Activated CD4-positive, alpha-beta T cell treated with anti-CD3 and anti-CD28 coated beads, Interleukin-2, amount 10 ng/mL, durations not matched to agents 7 days and 5 days (primary cell): ENCODE measurements around the gene SPDYE1. TPM values are rescaled to one million over a fixed set of nuclear protein-coding genes. Genes with fewer than 3 reads are reported as not detected.
"Not testable (repeated sequence)": the region's sequence is repeated elsewhere in the genome, so short reads cannot be mapped to it uniquely, and the experiment has no call there.

Experiments used
- CTCF ChIA-PET: fragments of 350-600 bp; sonication (Branson Sonifier 250); formaldehyde crosslinking; loops from one replicate; lab custom pipeline; 2021; ENCODE audit warnings: antibody characterized with exemption; lab: Charles Lee
- POLR2A ChIA-PET: fragments of 350-600 bp; sonication (Branson Sonifier 250); formaldehyde crosslinking; loops from one replicate; lab custom pipeline; 2021; ENCODE audit warnings: antibody characterized with exemption; lab: Charles Lee
- DNase-seq: peaks from one replicate; pipeline ENCODE4 v3.0.0-alpha.2; 2020
- H3K27ac Mint-ChIP-seq: one replicate; pipeline ENCODE4 v1.8.0; 2021; ENCODE audit warnings: mild to moderate bottlenecking, moderate library complexity, mixed read lengths
- H3K27me3 Mint-ChIP-seq: one replicate; pipeline ENCODE4 v1.8.0; 2021; ENCODE audit warnings: mixed read lengths
- H3K36me3 Mint-ChIP-seq: one replicate; pipeline ENCODE4 v1.8.0; 2021; ENCODE audit warnings: low read depth, mixed read lengths
- H3K4me1 Mint-ChIP-seq: one replicate; pipeline ENCODE4 v1.8.0; 2021; ENCODE audit warnings: mixed read lengths
- H3K4me3 Mint-ChIP-seq: one replicate; pipeline ENCODE4 v1.8.0; 2021; ENCODE audit warnings: mild to moderate bottlenecking, moderate library complexity, mixed read lengths
- H3K9me3 Mint-ChIP-seq: one replicate; pipeline ENCODE4 v1.8.0; 2021; ENCODE audit warnings: mixed read lengths
- total RNA-seq, 2 experiments: library from RNA; stranded (reverse); gene quantifications; one replicate each; pipeline ENCODE4 v1.2.3, GENCODE V29; 2021

The SPDYE1 gene
- total RNA-seq, 2 experiments from 2014 or later: not detected

DNA sequence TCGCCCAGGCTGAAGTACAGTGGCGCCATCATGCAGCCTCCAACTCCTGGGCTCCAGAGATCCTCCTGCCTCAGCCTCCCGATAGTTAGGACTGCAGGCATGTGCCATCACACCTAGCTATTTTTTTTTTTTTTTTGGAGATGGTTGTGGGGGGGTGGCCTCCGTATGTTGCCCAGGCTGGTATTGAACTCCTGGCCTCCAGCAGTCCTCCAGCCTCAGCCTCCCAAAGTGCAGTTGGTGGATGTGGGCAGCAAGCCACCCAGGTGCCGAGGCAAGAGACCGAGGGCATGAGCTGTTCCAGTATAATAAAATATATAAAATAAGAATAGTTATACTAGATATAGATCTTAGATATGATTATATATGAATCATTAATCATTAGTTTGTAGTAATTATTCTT, 22.1 kb downstream of the SPDYE1 start:
- ChIA-PET POLR2A (interaction anchor here (0.6 to 1.0 kb wide), 3 partner anchors 24 to 434 kb away, joined by 3 read pairs; partner anchors contain the start of gene DBNL), CTCF (interaction anchor here (0.6 to 1.2 kb wide), 6 partner anchors 15 to 545 kb away, joined by 3 to 5 read pairs (median 3); no protein-coding TSS in a partner anchor)
- H3K27me3 Mint-ChIP-seq, H3K36me3 Mint-ChIP-seq, DNase-seq, H3K27ac Mint-ChIP-seq, H3K9me3 Mint-ChIP-seq, H3K4me3 Mint-ChIP-seq: not testable (repeated sequence)
- H3K4me1 Mint-ChIP-seq: peaks cover 20% of the 10 kb centered on the region

DNA sequence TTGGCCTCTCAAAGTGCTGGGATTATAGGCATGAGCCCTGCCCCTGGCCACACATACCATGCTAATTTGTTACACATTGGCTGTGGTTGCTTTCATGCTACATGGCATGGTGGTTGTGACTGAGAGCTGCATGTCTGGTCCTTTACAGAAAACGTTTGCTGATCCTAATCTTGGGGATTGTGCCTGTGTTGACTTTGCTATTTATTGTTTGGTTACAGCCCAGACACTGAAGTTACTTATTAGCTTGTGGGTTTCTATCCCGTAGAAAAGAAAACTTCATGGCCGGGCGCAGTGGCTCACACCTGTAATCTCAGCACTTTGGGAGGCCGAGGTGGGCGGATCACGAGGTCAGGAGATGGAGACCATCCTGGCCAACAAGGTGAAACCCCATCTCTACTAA, 24.4 kb downstream of the SPDYE1 start:
- H3K27me3 Mint-ChIP-seq, H3K9me3 Mint-ChIP-seq, DNase-seq, H3K36me3 Mint-ChIP-seq, H3K27ac Mint-ChIP-seq, CTCF ChIA-PET, H3K4me3 Mint-ChIP-seq, POLR2A ChIA-PET: not testable (repeated sequence)
- H3K4me1 Mint-ChIP-seq: peaks cover 18% of the 10 kb centered on the region

DNA sequence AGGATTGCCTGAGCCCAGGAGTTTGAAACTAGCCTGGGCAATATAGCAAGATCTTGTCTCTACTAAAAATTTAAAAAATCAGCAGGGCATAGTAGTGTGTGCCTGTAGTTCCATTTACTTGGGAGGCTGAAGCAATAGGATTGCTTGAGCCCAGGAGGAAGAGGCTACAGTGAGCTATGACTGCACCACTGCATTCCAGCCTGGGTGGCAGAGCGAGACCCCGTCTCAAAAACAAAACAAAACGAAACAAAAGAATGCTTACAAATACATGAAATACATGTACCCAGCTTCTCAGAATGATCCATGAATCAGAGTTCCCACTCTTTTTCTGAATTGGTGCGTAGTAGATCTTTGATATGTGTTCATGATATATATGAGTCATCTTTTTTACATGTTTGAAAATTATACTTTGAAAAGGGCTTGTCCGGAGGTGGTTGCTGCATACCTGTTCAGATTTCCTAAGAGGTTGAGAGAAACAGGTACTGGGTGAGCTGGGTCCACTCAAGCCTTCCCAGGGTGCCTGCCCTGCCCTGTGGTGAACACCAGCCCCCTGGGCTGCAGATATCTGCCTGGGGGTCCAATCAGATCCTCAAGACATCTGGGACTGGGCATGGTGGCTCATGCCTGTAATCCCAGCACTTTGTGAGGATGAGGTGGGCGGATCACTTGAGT, 25.2 kb downstream of the SPDYE1 start:
- DNase-seq, POLR2A ChIA-PET, H3K9me3 Mint-ChIP-seq, H3K27me3 Mint-ChIP-seq, H3K4me3 Mint-ChIP-seq, H3K36me3 Mint-ChIP-seq, H3K27ac Mint-ChIP-seq, CTCF ChIA-PET: not testable (repeated sequence)
- H3K4me1 Mint-ChIP-seq: peaks cover 16% of the 10 kb centered on the region

DNA sequence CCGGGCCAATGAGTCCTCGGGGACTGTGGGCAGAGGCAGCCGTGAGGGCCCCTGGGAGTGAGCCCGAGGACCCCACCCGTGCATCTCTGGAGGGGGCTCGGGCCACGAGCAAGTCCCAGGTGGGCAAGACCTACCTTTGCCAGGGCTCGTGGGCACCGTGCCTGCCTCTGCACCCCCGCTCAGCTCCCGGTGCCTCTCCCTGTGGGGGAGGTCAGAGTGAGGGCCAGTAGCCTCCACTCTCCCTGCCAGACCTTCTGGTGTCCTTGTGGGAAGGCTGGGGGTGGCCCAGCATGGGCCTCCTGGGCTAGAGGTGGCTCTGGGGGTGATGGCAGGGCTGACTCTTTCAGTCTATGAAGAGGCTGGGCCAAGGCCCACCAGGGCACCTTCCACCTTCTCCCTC, 31.7 kb downstream of the SPDYE1 start:
- H3K9me3 Mint-ChIP-seq, CTCF ChIA-PET, H3K4me3 Mint-ChIP-seq, H3K36me3 Mint-ChIP-seq, H3K27me3 Mint-ChIP-seq, DNase-seq, H3K4me1 Mint-ChIP-seq, H3K27ac Mint-ChIP-seq, POLR2A ChIA-PET: not testable (repeated sequence)

DNA sequence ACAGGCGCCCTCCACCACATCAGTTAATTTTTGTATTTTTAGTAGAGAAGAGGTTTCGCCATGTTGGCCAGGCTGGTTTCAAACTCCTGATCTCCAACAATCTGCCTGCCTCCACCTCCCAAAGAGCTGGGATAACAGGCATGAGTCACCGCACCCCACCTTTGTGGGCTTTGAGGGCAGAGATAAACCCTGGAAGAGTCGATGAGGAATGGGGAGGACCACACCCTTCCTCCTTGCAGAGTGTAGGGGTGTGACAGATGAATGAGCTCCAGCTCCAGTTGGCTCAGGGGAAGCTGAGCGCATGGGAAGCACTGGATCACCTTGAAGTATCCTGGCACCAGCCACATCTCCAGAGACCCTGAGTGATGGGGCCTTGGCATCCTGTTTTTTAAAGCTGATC, 32.3 kb downstream of the SPDYE1 start:
- POLR2A ChIA-PET, H3K4me1 Mint-ChIP-seq, H3K27me3 Mint-ChIP-seq, H3K36me3 Mint-ChIP-seq, H3K27ac Mint-ChIP-seq, DNase-seq, H3K4me3 Mint-ChIP-seq, CTCF ChIA-PET, H3K9me3 Mint-ChIP-seq: not testable (repeated sequence)

DNA sequence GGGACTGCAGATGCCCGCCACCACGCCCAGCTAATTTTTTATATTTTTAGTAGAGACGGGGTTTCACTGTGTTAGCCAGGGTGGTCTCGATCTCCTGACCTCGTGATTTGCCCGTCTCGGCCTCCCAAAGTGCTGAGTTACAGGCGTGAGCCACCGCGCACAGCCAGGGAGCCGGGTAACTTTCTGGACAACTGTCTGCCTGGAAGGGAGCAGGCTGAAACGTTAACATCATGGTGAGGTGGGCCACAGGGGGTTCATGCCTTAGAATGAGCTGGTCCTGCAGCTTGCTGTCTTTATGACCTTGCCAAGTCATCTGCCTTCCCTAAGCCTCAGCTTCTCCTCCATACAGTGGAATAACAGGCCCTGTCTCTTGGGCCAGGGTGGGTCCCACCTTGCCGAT, 33.6 kb downstream of the SPDYE1 start:
- H3K4me1 Mint-ChIP-seq, DNase-seq, H3K4me3 Mint-ChIP-seq, H3K9me3 Mint-ChIP-seq, H3K36me3 Mint-ChIP-seq, POLR2A ChIA-PET, CTCF ChIA-PET, H3K27me3 Mint-ChIP-seq, H3K27ac Mint-ChIP-seq: not testable (repeated sequence)

DNA sequence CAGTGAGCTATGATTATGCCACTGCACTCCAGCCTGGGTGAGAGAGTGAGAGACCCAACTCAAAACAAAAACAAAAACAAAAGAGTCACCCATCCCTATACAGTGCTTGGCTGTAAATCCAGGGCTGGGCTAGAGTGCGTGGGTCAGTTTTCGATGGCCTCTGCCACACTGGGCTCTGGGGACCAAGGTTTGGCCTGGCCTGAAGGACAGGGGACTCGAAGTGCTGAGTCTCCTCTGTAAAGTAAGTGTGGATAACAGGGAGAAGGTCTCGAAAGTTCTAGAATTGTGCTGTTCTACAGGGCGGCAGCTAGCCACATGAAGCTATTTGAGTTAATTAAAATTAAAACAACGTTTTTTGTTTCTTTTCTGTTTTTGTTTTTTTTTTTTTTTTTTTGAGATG, 34.3 kb downstream of the SPDYE1 start:
- H3K4me3 Mint-ChIP-seq, H3K9me3 Mint-ChIP-seq, H3K27me3 Mint-ChIP-seq, POLR2A ChIA-PET, H3K4me1 Mint-ChIP-seq, DNase-seq, CTCF ChIA-PET, H3K27ac Mint-ChIP-seq, H3K36me3 Mint-ChIP-seq: not testable (repeated sequence)

DNA sequence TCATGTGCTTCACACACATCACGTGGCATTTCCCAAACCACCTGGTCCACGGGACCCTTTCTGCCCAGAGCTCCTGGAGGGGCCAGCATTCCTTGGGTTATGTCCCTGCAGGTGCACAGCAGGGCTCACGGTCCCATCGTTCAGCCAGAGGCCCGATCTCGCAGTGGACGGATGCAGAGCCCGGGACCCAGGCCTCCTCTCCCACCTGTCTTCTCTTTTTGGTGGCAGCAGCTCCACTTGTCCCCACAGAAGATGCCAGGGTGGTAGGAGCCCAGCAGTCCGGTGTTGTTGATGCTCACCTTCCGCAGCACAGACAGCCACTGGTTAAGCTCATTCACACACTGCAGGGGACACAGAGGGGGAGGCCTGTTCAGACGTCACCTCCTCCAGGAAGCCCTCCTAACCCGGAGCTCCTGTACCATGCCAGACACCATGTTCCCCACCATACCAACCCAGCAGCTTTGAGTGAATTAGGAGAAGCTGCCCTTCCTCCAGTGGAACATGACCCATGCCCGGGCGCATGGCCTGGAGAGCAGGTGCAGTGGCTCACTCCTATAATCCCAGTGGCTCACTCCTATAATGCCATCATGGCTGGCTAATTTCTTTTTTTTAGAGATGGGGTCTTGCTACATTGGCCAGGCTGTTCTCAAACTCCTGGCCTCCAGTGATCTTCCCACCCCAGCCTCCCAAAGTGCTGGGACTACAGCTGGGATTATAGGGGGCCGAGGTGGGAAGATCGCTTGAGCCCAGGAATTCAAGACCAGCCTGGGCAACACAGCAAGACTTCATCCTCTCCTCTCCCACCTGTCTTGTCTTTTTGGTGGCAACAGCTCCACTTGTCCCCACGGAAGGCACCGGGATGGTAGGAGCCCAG, 36.5 kb downstream of the SPDYE1 start:
- H3K36me3 Mint-ChIP-seq, H3K27me3 Mint-ChIP-seq, H3K4me3 Mint-ChIP-seq, H3K9me3 Mint-ChIP-seq, H3K27ac Mint-ChIP-seq, H3K4me1 Mint-ChIP-seq, DNase-seq, POLR2A ChIA-PET: not testable (repeated sequence)
- CTCF ChIA-PET: interaction anchor here (0.6 kb wide), 1 partner anchor 108 kb away, joined by 3 read pairs; no protein-coding TSS in a partner anchor

DNA sequence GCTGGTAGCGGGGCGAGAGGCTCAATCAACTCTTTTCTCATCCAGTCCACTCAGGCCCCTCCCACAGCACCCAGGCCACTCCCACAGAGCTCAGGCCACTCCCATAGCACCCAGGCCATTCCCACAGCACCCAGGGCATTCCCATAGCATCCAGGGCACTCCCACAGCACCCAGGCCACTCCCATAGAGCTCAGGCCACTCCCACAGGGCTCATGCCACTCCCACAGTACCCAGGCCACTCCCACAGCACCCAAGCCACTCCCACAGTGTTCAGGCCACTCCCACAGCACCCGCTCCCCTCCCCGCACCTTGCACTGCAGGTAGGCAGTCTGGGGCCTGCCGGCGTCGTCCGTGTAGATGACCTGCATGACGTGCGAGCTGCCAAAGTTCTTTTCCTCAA, 38.7 kb downstream of the SPDYE1 start:
- H3K4me1 Mint-ChIP-seq, CTCF ChIA-PET, DNase-seq, H3K36me3 Mint-ChIP-seq, H3K27me3 Mint-ChIP-seq, H3K27ac Mint-ChIP-seq, POLR2A ChIA-PET, H3K4me3 Mint-ChIP-seq, H3K9me3 Mint-ChIP-seq: not testable (repeated sequence)

DNA sequence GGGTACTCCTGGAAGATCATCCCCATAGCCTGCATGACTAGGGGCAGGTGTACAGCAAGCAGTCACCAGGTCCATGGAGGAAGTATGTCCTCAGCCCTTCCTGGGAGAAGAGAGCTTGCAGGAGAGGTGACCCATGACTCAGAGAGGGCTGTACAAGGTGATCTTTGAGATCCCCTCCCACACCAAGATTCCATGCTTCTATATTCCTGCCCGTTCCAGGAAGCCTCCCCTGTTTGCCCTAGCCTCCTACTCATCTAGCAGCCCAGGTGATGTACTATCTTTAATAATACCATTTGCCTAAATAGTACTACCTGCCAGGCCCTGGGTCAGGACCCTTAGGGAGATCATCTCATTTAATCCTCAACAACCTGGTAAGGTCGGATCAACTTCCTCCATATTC, 40.3 kb downstream of the SPDYE1 start:
- peak overlapping the region; percentile 13 for H3K27ac Mint-ChIP-seq
- DNase-seq, H3K9me3 Mint-ChIP-seq, POLR2A ChIA-PET, H3K36me3 Mint-ChIP-seq, H3K4me3 Mint-ChIP-seq, H3K27me3 Mint-ChIP-seq, CTCF ChIA-PET: not testable (repeated sequence)
- H3K4me1 Mint-ChIP-seq: peaks cover 13% of the 10 kb centered on the region

DNA sequence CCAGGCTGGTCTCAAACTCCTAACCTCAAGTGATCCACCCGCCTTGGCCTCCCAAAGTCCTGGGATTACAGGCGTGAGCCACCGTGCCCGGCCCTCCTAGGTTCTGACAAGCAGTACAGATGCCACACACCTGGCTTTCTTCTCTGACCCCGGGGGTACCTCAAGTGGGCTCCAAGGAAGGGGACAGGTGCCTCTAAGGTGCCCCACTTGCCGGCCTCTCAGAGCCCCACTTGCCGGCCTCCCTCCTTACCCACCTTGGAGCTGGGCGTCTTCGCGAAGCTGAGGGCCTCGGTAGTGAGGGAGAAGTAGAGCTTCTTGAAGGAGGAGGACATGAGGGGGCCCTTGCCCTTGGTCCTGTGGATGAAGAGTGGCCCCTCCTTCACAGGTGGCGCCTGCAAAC, 40.9 kb downstream of the SPDYE1 start:
- CTCF ChIA-PET, H3K4me3 Mint-ChIP-seq, H3K27ac Mint-ChIP-seq, POLR2A ChIA-PET, H3K36me3 Mint-ChIP-seq, H3K27me3 Mint-ChIP-seq, H3K9me3 Mint-ChIP-seq, DNase-seq: not testable (repeated sequence)
- peaks cover 14% of the 10 kb centered on the region for H3K4me1 Mint-ChIP-seq

DNA sequence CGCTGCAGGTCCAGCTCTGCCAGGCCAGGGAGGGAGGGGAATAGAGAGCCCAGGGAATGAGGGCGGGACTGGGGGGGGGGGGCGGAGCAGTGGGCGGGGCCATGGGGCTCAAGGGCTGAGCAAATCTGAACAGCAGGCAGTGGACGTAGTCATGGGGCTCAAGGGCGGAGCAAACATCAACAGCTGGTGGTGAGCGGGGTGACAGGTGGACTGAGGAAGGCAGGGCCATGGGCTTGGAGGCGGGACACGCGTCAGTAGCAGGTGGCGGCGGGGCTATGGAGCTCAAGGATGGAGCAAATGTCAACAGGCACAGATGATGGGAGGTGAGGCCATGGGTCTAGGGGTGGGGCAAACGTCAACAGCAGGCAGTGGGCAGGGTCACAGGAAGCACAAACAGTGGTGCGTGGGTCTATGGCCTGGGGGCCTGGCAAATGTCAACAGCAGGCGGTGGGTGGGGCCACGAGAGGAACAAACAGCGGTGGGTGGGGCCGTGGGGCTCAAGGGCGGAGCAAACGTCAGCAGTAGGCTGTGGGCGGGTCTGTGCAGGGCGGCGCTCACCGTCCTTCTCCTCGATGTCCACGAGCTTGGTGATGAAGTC, 41.4 kb downstream of the SPDYE1 start:
- peak overlapping the region; percentile 87 for H3K27ac Mint-ChIP-seq
- peaks cover 20% of the 10 kb centered on the region for H3K4me1 Mint-ChIP-seq
- CTCF ChIA-PET, POLR2A ChIA-PET, H3K9me3 Mint-ChIP-seq, H3K27me3 Mint-ChIP-seq, H3K36me3 Mint-ChIP-seq: not testable (repeated sequence)
- peak overlapping the region; percentile 48 for H3K4me3 Mint-ChIP-seq
- peak; percentile 89 for DNase-seq

DNA sequence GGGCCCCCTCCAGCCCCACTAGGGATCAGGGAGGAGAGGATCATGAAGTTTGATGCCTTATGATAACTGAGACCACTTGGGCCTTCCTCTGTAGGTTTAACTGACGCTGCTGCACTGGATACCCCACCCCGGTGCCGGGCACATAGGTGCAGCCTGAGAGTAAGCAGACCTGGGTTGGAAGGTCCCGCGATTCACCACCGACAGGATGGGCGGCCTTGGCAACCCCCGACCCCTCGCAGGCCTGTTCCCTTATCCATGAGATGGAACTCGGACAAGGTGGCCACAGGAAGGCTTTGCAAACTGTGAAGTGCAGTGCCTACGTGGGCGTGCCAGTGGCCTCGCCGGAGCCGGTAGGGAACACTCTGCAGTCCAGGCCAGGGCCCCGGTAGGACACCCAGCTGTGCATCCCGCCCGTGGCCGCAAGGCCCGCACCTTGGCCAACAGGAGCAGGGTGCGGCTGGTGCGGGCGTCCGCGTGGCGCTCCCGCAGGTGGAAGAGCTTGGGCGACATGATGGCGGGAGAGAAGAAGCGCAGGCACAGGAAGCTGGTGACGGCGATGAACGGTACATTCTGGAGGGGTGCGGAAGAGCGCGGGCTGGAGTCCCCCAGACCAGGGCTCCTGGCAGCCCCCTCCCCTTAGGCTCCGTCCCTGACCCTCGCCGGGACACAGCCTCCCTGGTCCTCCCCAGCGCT, 42.2 kb downstream of the SPDYE1 start:
- H3K36me3 Mint-ChIP-seq, CTCF ChIA-PET, H3K9me3 Mint-ChIP-seq, POLR2A ChIA-PET, H3K27me3 Mint-ChIP-seq, DNase-seq: not testable (repeated sequence)
- Mint-ChIP-seq H3K27ac (peak overlapping the region; percentile 90), H3K4me3 (peak overlapping the region; percentile 58), H3K4me1 (peaks cover 20% of the 10 kb centered on the region)
